PC-9 (cell line): ENCODE results near the gene MSI2.

ENCODE experiments used
- CTCF ChIP-seq: fragments of 200-600 bp; sonication (generic); conservative IDR thresholded peaks from 2 replicates; pipeline ENCODE4 v1.6.1; 2017; ENCODE audit warnings: mixed run types, antibody characterized with exemption, mild to moderate bottlenecking, moderate library complexity
- EZH2 ChIP-seq: fragments of 200-600 bp; sonication (generic); IDR thresholded peaks from 2 replicates; pipeline ENCODE4 v1.8.0; 2017; ENCODE audit warnings: antibody characterized with exemption, low read depth

- TF ChIP-seq CTCF (no peak), EZH2 (no peak)
These were observed 378.6 kb downstream of the MSI2 start for GRCh38 chr17:57634713-57635465.
